Activated T-cell treated with anti-CD3 and anti-CD28 coated beads, Interleukin-2, amount 50 U/mL, for 72 hours (primary cell): ENCODE data around the gene C1orf226. TPM values are rescaled to one million over a fixed set of nuclear protein-coding genes. Genes with fewer than 3 reads are reported as not detected.

ENCODE experiments used
- ATAC-seq, 2 donors: fragments of 150-1000 bp; cut with Tn5 transposase; replicated peaks in 1 of 2; 2 replicates each; pipeline ENCODE4 v1.10.0; 2021; ENCODE audit warnings: moderate library complexity in 2 of 2, mild to moderate bottlenecking in 1 of 2
- DNase-seq, 2 donors: peaks; one replicate each; pipeline ENCODE4 v3.0.0; 2021 to 2022; ENCODE audit warnings: mixed read lengths in 1 of 2
- H3K27ac Mint-ChIP-seq: one replicate; pipeline ENCODE4 v1.8.0; 2022; ENCODE audit warnings: mild to moderate bottlenecking, moderate library complexity, mixed read lengths
- H3K27me3 Mint-ChIP-seq: one replicate; pipeline ENCODE4 v1.8.0; 2022; ENCODE audit warnings: low read depth, mixed read lengths
- H3K36me3 Mint-ChIP-seq, 2 donors: one replicate each; pipeline ENCODE4 v1.8.0; 2022; ENCODE audit warnings: mixed read lengths in 2 of 2, mild to moderate bottlenecking in 1 of 2; ENCODE audit not compliant: insufficient read depth in 2 of 2
- H3K4me1 Mint-ChIP-seq: one replicate; pipeline ENCODE4 v1.8.0; 2022; ENCODE audit warnings: low read depth, mixed read lengths
- H3K4me3 Mint-ChIP-seq, 2 donors: one replicate each; pipeline ENCODE4 v1.8.0; 2022; ENCODE audit warnings: mild to moderate bottlenecking in 2 of 2, mixed read lengths in 2 of 2, moderate library complexity in 2 of 2
- H3K9me3 Mint-ChIP-seq, 2 donors: one replicate each; pipeline ENCODE4 v1.8.0; 2022; ENCODE audit warnings: mixed read lengths in 2 of 2
- total RNA-seq, 2 donors: library from RNA; stranded (reverse); gene quantifications; one replicate each; pipeline ENCODE4 v1.2.3, GENCODE V29; 2022

C1orf226 gene
- total RNA-seq, 2 donors from 2014 or later: 0.19 to 0.26 TPM

DNA sequence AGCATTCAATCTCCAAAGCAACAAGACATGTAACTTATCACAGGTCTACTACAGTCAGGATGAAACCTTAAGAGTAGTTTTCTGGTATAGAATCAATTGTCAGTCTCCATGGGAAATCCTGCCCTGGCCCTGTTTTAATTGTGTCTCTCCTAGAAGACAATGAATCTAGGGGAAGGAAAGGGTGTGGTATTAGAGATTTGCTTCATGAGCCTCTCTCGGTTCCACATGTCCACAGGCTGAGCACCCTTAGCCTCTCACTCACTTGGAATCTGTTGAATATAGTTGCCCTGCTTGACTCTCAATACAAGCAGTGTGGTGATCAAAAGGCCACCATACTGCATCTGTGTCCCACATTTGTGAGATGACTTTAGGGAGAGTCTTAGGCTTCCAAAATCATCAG is 22.6 kb upstream of the C1orf226 start:
- H3K4me3 Mint-ChIP-seq: no peak overlapping the region
- H3K27me3 Mint-ChIP-seq: no peaks in the 10 kb centered on the region
- DNase-seq (no peak), ATAC-seq (no peak)
- no peaks in the 10 kb centered on the region for H3K4me1 Mint-ChIP-seq
- no peaks in the 10 kb centered on the region for H3K9me3 Mint-ChIP-seq
- H3K36me3 Mint-ChIP-seq: no peaks in the 10 kb centered on the region
- H3K27ac Mint-ChIP-seq: no peak overlapping the region

DNA sequence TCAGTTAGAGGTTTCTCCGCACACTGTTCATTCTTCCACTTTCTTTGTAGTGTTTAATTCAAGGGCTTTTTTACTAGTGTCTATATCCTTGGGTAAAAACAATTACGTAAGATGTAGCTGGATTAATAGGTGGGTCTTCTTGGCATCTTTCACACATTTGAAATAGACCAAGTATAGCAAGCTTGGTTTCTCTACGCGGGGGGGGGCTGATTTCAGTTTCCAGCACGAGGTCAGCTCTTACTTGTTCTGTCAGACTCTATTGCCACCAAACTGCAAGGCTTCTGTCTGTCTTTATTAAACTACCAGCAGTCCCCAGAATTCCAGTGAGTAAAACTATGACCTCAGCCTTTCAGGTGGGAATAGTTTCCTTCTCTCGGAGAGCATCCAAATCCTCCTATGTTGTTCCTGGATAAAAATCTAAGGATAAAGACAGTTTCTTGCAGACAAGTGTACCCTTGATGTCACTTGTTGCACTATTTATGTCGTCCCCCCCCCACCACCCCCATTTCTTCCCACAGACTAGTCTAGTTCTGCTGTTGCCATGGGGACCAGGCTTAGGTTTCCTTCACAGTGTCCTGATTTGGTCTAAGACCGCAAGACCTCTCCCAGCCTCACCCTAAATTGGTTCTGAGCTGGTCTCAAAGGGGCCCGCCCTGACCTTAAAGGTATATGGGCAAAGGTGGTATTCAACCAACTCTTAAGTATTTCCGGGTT is 21.8 kb upstream of the C1orf226 start:
- DNase-seq (no peak), ATAC-seq (no peak)
- H3K9me3 Mint-ChIP-seq: no peaks in the 10 kb centered on the region
- H3K36me3 Mint-ChIP-seq: no peaks in the 10 kb centered on the region
- no peaks in the 10 kb centered on the region for H3K4me1 Mint-ChIP-seq
- H3K27me3 Mint-ChIP-seq: no peaks in the 10 kb centered on the region
- no peak overlapping the region for H3K27ac Mint-ChIP-seq
- H3K4me3 Mint-ChIP-seq: no peak overlapping the region

DNA sequence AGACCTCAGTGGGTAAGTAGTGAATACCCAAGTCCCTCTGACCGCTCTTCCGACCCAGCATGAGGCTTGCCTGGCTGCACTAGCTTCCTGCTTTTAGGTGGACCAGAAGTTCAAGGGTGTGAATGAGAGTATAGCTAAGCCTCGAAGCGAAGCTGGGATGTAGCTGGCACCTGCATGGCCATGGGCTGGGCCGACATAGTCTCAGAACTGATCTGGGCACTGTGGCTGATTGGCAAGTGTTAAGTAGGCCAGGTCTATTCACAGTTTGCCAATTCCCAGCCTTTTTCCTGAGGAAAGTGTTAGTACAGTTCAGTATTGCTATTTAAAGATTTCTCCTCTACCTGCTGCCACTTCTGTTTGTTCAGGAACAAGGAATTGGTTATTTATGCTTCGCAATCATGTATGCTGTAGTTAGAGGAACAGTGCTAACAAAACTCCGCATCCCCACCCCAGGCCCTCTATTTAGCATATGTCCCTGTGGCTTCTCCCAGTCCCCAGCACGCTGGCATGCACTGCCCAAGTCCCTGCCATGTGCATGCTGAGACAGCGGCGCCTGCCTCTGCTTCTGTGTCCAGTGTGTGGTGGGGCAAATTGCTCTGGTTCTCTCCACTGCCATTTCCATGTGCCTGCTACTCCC is 21.2 kb upstream of the C1orf226 start:
- no peak overlapping the region for H3K4me3 Mint-ChIP-seq
- DNase-seq (no peak), ATAC-seq (no peak)
- no peaks in the 10 kb centered on the region for H3K9me3 Mint-ChIP-seq
- H3K27ac Mint-ChIP-seq: no peak overlapping the region
- H3K36me3 Mint-ChIP-seq: no peaks in the 10 kb centered on the region
- H3K27me3 Mint-ChIP-seq: no peaks in the 10 kb centered on the region
- no peaks in the 10 kb centered on the region for H3K4me1 Mint-ChIP-seq

DNA sequence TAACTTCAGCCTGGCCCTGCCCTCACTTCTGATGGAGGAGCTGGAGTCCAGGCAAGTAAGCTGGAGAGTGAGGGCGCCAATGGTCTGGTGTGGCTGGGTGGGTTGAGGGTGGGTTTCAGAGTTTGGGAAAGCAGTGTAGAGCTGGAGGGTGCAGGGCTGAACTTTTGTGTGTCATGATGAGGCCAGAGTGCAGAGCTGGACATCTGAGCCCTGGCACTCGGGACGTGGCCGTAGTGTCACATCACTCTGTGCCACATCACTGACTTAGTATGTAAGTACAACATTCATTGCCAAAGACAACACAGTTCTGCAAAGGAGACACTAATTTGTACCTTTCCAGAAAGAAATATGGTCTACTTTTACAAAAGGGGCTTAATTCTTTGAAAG is 20.7 kb upstream of the C1orf226 start:
- Mint-ChIP-seq H3K4me1 (no peaks in the 10 kb centered on the region), H3K36me3 (no peaks in the 10 kb centered on the region), H3K27ac (no peak overlapping the region), H3K4me3 (no peak overlapping the region), H3K27me3 (no peaks in the 10 kb centered on the region), H3K9me3 (no peaks in the 10 kb centered on the region)
- no peak for ATAC-seq
- DNase-seq: no peak

DNA sequence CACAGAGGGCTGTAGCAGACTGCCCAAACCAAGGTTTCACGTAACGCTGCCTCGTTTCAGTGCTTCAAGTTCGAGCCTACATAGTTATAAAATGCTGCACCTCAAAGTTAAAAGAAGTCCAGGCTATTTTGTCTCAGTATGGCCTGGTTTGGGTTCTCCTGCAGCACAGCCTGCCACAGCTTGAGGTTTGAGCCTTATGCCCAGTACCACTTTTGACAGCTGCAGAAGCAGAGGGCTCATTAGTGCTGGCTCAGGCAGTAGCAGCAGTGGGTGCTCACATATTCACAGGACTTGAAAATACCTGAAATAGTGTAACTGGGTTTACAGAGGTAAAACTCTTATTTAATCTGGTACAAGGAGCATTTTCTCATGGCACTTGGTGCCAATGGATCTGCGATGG is 20.2 kb upstream of the C1orf226 start:
- ATAC-seq (no peak), DNase-seq (no peak)
- Mint-ChIP-seq H3K27me3 (no peaks in the 10 kb centered on the region), H3K9me3 (no peaks in the 10 kb centered on the region), H3K4me1 (no peaks in the 10 kb centered on the region), H3K27ac (no peak overlapping the region), H3K4me3 (no peak overlapping the region), H3K36me3 (no peaks in the 10 kb centered on the region)

DNA sequence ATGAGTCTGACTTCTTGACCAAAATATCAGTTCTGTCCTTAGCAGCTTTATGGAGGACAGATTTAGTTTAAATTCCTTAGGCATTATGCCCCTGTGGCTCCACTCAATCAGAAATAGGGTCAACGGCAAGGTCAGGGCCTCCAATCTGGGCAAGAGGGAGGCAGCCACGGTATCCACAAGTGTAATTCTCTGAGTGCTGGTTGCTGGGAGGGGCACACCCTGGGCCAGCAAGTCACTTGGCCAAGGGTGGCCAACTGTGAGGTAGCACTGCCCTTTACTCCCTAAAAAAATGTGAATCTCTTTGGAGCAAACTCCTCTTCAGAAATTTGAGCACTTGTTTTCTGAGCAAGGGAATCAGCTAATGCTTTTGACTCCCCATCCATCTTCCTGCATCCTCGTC is 17.7 kb upstream of the C1orf226 start:
- DNase-seq (no peak), ATAC-seq (no peak)

DNA sequence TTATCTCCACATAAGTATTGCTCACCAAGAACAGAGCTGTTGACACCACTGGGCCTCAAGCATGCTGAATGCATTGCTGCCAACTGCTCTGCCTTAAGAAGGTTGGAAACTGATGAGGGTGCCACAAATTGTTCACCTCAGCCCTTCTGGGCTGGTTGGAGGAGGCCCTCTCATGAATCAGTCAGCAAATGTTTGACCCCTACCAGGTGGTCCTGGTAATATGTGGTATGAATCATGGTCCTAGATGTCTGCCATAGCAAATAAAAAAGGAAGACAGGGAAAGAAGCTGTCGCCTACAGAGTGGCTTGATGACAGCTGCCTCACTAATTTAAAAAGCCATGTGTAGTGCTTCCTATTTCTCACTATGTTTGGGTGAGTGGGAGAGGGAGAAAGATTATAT is 17.0 kb upstream of the C1orf226 start:
- H3K4me1 Mint-ChIP-seq: no peaks in the 10 kb centered on the region
- no peak for DNase-seq
- no peak for ATAC-seq
- no peaks in the 10 kb centered on the region for H3K36me3 Mint-ChIP-seq
- no peaks in the 10 kb centered on the region for H3K9me3 Mint-ChIP-seq
- H3K27me3 Mint-ChIP-seq: no peaks in the 10 kb centered on the region
- H3K27ac Mint-ChIP-seq: no peak overlapping the region
- H3K4me3 Mint-ChIP-seq: no peak overlapping the region

More for the DNA sequence above, 17.7 kb upstream of the C1orf226 start:
- Mint-ChIP-seq H3K27ac (no peak overlapping the region), H3K36me3 (no peaks in the 10 kb centered on the region), H3K27me3 (no peaks in the 10 kb centered on the region), H3K4me3 (no peak overlapping the region), H3K4me1 (no peaks in the 10 kb centered on the region), H3K9me3 (no peaks in the 10 kb centered on the region)

DNA sequence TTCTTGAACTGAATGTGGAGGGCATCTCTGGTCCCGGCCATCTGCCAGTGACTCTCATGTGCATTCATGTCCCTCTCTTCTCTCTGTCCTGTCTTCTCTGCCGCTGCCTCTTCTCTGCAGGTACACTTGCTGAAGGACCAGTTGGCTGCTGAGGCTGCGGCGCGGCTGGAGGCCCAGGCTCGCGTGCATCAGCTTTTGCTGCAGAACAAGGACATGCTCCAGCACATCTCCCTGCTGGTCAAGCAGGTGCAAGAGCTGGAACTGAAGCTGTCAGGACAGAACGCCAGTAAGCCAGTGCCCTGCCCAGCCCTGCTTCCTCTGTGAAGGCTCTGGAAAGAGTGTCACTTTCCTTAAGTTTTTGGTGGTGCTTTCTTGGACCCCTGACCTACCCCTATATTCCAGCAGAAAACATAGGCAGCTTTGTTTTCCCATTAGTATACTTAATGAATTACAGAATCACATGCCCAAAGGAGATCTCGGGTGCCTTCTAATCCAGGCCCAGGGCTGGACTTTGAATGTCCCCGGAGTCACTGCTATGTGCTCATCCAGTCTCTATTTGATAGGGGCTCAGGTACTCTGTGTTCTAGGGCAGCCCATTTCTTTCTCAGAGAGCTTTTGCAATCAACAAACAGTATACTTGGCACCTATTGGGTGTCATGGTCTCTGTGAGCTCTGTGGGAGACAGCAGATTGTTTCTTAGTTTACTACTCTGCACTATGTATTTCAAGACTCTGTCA is 16.1 kb upstream of the C1orf226 start:
- Mint-ChIP-seq H3K27ac (no peak overlapping the region), H3K4me1 (no peaks in the 10 kb centered on the region), H3K9me3 (no peaks in the 10 kb centered on the region), H3K36me3 (no peaks in the 10 kb centered on the region), H3K27me3 (no peaks in the 10 kb centered on the region), H3K4me3 (no peak overlapping the region)
- no peak for DNase-seq
- ATAC-seq: no peak

DNA sequence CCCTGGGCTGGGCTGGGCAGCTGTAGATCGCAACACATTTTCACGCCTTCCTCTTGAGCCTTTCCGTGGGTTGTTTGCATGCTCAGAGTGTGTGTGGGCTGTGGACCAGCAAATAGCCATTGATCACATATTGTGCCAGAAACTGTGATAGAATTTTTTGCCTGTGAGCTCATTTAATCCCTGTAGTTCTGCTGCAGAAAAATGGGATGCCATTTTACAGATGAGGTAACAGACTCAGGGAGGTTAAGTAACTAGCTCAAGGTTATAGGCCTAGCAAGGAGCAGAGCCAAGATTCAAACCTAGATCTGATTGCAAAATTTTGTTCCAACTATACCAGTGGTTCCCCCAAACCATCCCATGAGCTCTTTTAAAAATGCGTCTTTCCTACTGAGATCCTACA is 15.4 kb upstream of the C1orf226 start:
- no peaks in the 10 kb centered on the region for H3K9me3 Mint-ChIP-seq
- H3K27ac Mint-ChIP-seq: no peak overlapping the region
- H3K27me3 Mint-ChIP-seq: no peaks in the 10 kb centered on the region
- H3K4me3 Mint-ChIP-seq: no peak overlapping the region
- no peak for DNase-seq
- H3K36me3 Mint-ChIP-seq: no peaks in the 10 kb centered on the region
- ATAC-seq: no peak
- no peaks in the 10 kb centered on the region for H3K4me1 Mint-ChIP-seq

DNA sequence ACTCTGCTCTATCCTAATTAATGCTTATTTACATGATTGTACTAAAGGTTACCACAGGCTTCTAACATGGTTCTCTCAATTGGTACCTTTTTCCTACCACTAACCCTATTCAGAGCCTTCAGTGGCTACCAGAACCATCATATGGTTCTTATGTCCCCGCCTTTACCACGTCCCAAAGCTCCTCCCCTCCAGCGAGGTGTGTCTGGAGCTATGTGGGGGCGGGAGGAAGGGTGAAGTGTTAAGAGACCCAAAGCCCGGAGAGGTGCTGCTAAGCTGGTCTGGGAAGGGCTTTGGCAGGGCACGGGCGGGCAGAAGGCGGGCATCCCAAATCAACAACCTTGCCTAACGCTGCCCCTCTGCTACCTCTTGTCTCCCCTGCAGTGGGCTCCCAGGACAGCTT is 14.9 kb upstream of the C1orf226 start:
- Mint-ChIP-seq H3K27ac (no peak overlapping the region), H3K36me3 (no peaks in the 10 kb centered on the region), H3K9me3 (no peaks in the 10 kb centered on the region), H3K4me3 (peak overlapping the region in 1 of 2 donors; percentile 70), H3K27me3 (no peaks in the 10 kb centered on the region), H3K4me1 (no peaks in the 10 kb centered on the region)
- DNase-seq: no peak
- peak in 1 of 2 donors; percentile 27 for ATAC-seq

DNA sequence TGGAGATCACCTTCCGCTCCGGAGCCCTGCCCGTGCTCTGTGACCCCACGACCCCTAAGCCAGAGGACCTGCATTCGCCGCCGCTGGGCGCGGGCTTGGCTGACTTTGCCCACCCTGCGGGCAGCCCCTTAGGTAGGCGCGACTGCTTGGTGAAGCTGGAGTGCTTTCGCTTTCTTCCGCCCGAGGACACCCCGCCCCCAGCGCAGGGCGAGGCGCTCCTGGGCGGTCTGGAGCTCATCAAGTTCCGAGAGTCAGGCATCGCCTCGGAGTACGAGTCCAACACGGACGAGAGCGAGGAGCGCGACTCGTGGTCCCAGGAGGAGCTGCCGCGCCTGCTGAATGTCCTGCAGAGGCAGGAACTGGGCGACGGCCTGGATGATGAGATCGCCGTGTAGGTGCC is 14.5 kb upstream of the C1orf226 start:
- Mint-ChIP-seq H3K27ac (no peak overlapping the region), H3K27me3 (no peaks in the 10 kb centered on the region), H3K36me3 (no peaks in the 10 kb centered on the region), H3K9me3 (no peaks in the 10 kb centered on the region), H3K4me1 (no peaks in the 10 kb centered on the region), H3K4me3 (peak overlapping the region in 1 of 2 donors; percentile 70)
- ATAC-seq (peak in 1 of 2 donors; percentile 44), DNase-seq (no peak)

DNA sequence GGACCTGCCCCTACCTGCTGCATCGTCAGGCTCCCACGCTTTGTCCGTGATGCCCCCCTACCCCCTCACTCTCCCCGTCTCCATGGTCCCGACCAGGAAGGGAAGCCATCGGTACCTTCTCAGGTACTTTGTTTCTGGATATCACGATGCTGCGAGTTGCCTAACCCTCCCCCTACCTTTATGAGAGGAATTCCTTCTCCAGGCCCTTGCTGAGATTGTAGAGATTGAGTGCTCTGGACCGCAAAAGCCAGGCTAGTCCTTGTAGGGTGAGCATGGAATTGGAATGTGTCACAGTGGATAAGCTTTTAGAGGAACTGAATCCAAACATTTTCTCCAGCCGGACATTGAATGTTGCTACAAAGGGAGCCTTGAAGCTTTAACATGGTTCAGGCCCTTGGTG is 13.8 kb upstream of the C1orf226 start:
- Mint-ChIP-seq H3K4me1 (no peaks in the 10 kb centered on the region), H3K36me3 (no peaks in the 10 kb centered on the region)

DNA sequence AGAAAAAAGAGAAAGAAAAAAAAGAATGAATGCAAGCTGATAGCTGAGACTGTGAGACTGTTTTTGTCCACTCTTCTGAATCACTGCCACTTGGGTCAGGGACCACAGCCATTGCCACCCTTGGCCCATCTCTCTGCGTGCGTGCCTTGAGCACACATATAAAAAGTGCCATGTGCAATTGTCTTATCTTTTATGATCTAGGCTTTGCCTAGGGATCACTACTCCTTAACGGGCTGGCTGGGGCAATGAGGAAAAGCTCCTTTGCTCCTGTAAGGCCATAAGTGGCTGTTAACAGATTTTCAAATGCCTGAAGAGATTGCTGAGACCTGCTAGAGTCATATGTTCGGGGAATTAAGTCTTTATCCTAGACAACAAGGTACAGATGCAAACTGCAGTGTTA is 13.1 kb upstream of the C1orf226 start:
- Mint-ChIP-seq H3K4me3 (no peak overlapping the region), H3K9me3 (no peaks in the 10 kb centered on the region), H3K27me3 (no peaks in the 10 kb centered on the region), H3K27ac (no peak overlapping the region), H3K36me3 (no peaks in the 10 kb centered on the region), H3K4me1 (no peaks in the 10 kb centered on the region)
- no peak for DNase-seq
- ATAC-seq: no peak

More for the DNA sequence above, 13.8 kb upstream of the C1orf226 start:
- Mint-ChIP-seq H3K27ac (no peak overlapping the region), H3K27me3 (no peaks in the 10 kb centered on the region), H3K9me3 (no peaks in the 10 kb centered on the region), H3K4me3 (no peak overlapping the region)
- ATAC-seq (no peak), DNase-seq (no peak)
